HG03175 (cell line): Measurements from ENCODE around the gene STXBP5.
A peak's percentile ranks its signal among the peaks of the same experiment; 100 is the strongest.

Experiments used
- ATAC-seq: cut with Tn5 transposase; IDR thresholded peaks from one replicate; pipeline ENCODE4 v1.9.1; 2021; ENCODE audit warnings: mild to moderate bottlenecking, moderate library complexity; ENCODE audit not compliant: unreplicated experiment

The STXBP5 gene

DNA sequence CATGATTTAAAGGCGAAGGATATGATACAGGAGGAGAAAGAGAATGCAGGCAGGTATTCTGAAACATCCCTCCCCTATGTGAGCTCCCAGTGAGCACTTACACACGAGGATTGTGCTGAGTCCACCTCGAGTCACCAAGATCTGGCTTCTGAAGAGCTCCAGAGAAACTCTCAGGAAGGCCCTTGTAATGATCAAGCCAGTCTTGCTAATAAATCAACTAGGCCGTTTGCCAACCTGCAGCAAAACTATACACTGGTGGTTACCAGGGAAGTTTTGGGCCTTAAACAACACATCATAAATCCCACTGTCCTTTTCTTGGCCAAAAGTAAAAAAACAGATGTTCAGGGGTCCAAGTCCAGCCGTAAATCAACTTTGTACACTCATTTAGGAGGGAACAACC, 79.2 kb downstream of the STXBP5 start:
- ATAC-seq: no peak

DNA sequence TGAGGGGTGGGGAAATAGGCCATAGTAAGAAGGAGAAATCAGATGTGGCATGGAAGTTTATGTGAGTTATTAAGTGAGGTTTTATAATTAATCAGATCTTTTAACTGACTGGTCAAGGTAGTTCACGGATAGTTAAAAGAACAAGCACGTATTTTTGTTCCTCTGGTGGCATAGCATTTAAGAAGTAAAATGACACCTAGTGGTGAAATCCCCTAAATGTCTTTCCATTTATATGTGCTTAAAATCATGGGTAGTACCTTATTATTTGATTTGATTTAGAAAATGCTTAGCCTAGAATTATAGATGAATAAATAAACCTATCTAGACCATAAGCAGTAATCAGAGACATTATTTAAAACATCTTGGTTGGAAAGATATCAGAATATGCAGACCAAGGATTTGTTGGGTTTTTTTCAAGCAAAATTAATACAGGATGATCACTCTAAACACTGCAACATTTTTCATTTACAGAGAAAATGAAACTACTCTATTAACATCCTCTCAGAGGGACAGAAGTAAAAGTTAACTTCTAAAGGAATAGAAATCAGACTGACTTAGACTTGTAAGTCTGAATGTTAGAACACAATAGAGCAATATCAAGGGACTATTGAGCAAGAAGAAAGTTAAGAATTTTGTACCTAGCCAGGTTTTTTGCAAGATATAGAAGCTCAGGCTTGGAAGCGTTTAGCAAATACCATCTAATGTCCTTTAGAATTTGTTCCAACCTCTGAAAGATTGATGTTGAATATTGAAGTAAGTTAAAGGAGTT, 81.1 kb downstream of the STXBP5 start:
- peak; percentile 80 for ATAC-seq

DNA sequence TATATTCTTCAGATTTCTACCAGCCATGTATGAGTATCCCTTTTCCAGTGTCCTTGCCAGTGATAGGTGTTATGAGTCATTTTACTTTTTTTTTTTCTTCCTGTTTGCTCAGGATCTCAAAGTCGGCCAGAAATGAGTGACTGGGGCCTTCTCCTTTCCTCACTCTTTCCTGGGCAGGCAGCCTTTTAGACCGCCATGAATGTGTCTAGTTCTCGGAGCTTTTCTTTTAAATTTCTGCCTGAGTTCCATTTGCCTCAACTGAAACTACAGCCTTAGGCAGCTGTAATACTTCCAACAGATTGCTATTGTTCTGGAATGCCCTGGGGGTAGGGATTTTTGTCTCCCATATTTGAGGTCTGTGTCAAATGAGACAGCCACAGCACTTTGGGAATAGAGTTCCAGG, 83.7 kb downstream of the STXBP5 start:
- no peak for ATAC-seq

DNA sequence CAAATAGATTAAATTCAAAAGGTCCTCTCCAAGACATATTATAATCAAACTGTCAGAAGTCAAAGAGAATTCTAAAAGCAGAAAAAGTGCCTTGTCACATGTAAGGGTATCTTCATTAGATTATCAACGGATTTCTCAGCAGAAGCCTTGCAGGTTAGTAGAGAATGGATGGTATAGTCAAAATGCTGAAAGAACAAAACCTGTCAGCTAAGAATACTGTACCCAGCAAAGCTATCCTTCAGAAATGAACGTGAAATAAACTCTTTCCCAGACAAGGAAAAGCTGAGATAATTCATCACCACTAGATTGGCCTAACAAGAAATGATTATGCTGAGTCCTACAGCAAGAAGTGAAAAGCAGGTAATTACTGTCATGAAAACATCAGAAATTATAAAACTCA, 92.9 kb downstream of the STXBP5 start:
- ATAC-seq: no peak

DNA sequence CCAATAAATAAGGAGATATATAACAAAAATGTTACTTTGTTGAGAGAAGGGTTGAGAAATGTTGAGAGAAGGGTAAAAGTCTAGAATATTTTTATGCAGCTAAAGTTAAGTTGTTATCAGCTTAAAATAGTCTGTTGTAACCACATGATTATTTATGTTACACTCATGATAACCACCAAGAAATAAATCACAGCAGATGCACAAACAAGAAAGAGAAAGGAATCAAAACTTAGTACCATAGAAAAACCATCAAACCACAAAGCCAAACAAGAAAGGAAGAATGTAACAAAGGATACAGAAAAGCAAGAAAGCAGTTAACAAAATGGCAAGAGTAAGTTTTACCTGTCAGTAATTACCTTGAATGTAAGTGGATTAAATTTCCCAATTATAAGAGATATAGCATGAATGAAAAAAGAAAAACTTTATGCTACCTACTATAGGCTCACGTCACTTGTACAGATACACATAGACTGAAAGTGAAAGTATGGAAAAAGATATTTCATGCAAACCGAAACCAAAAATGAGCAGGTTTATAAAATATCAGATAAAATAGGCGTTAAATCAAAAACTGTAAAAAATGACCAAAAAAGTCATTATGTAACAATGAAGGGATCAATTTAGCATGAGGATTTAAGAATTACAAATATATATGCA, 93.6 kb downstream of the STXBP5 start:
- no peak for ATAC-seq

DNA sequence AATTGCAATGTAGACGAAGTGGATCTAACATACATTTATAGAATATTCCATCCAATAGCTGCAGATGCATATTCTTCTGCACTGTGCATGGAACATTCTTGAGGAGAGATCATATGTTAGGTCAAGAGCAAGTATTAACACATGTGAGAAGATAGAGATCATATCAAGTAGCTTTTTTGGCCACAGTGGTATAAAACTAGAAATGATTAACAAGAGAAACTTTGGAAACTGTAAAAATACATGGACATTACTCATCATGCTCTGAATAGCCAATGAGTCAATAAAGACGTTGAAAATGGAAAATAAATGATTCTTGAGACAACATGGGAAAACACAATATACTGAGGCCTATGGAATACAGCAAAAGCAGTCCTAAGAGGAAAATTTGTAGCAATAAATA, 94.2 kb downstream of the STXBP5 start:
- ATAC-seq: no peak

DNA sequence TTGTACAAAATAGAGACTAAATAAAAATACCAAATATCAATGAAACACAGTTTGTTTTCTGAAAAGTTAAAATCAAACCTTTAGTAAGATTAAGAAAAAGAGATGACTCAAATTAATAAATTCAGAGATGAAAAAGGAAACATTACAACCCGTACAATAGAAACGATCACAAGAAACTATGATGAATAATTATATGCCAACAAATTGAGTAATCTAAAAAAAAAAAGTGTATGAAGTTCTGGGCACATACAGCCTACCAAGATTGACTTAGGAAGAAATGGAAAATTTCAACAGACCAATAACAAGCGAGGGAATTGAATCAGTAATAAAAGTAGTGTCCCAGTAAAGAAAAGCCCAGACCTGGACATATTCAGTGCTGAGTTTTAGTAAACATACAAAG, 94.8 kb downstream of the STXBP5 start:
- ATAC-seq: no peak

DNA sequence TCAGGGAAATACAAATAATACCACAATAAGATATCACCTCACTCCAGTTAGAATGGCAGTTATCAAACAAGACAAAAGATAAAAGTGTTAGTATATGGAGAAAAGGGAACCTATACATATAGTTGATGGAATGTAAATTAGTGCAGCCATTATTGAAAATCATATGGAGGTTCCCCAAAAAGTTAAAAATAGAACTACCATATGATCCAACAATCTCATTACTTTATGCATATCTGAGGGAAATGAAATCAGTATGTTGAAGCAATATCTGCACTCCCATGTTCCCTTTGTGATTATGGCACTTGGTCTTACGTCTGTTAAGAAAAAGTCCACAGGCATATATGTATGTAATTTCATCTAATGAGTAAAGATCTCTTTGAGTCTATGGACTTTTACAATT, 96.9 kb downstream of the STXBP5 start:
- no peak for ATAC-seq

DNA sequence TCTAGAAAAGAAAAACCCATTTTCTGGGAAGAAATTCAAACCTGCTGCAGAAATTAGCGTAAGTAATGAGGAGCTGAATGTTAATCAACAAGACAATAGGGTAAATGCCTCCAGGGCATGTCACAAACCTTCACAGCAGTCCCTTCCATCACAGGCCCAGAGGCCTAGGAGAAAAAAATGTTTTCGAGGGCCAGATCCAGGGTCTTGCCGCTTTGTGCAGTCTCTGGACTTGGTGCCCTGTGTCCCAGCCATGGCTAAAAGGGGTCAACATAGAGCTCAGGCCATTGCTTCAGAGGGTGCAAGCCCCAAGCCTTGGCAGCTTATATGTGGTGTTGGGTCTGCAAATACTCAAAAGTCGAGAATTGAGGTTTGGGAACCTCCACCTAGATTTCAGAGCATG, 99.8 kb downstream of the STXBP5 start:
- ATAC-seq: no peak

DNA sequence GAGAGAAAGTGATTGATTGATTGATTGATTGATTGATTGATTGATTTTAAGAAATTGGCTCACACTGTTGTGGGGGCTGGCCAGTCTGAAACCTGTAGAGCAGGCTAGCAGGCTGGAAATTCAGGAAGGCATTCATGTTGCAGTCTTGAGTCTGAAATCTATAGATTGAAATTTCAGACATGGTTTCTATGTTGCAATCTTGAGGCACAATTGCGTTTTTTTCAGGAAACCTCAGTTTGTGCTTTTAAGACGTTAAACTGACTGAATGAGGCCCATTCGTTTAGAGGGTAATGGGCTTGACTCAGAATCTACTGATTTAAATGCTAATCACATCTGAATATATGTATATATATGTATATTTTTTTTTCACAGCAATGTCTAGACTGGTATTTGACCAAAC, 106.3 kb downstream of the STXBP5 start:
- no peak for ATAC-seq

DNA sequence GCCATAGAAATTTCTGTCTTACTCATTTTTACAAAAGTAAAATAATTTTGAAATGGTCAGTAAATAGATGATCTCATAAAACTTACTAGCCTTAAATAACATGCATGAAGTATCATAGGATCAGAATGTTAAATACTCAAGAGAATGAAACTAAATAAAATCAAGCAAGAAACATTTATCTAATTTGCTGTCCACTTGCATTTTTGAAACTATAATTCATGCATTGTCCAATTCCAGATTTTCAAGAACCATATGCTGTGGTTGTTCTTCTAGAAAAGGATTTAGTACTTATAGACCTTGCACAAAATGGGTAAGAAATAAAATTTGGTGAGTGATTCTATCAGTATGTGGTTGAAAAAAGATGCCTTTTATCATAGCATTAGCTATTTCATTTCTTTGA, 107.0 kb downstream of the STXBP5 start:
- no peak for ATAC-seq

DNA sequence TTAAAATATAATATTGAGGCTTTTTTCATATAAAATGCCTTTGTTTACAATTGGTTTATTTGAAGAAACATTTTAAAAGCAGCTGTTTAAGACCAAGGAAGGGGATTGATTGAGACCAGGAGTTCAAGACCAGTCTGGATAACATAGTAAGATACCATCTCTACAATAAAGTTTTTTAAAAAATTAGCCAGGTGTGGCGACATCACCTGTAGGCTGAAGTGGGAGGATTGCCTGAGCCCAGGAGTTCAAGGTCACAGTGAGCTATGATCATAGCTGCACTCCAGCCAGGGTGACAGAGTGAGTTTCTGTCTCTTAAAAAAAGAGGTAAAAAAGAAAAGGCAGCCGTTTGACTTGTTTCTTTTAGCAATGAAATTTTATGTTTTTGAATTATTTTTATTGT, 117.0 kb downstream of the STXBP5 start:
- ATAC-seq: no peak

DNA sequence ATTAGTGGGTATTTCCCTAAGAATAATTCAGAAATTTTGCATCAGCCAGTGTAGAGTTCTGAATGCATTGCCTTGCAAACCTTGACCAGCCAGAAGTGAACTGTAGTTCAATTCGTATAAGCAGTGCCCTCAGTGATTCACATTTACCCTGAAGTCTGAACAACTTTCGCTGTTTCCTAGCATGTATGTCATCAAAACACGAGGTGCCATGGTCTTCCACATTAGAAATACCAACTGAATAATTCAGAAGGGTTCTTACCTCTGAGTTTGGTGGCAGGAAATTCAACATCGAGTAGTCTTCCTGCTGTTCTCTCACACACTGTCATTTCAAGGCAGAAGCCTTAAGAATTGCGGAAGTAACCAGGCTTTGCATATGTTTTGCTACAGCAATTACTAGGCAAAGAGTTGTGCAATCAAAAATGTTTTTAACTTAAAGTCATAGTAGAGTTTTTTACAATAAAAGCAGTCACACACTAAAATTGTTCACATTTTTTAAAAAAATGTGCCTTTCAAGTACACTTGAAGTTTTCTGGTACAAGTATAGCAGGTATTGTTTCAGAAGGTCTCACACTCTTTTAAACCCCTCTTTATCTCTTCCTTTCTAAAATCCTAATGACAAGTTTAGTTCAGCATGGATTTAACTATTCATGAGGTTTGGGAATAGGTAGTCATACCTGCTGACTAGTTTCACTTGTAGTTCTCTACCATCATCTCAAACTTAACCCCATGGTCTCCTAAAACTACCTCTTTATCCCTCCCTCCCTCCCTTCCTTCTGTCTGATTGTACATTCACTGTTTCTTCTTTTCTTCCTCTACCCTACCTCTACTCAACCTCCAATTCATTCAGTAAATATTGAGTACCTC, 118.3 kb downstream of the STXBP5 start:
- ATAC-seq: peak; percentile 99

DNA sequence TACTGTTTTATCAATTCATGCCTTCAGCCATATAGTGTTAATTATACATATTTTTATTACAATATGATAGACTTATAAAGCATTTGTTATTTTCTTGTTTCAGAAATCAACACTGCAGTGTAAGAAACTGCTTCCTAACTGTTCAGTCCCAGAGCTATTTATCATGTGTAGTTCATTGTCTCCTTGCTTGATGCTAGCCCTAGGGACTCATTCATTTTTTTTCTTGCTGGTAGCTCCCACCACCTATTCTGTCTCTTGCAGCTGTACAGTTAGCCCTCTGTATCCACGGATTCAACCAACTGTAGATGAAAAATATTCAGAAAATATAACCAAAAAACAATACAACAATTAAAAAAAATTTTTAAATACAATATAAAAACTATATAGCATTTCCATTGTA, 121.3 kb downstream of the STXBP5 start:
- no peak for ATAC-seq

DNA sequence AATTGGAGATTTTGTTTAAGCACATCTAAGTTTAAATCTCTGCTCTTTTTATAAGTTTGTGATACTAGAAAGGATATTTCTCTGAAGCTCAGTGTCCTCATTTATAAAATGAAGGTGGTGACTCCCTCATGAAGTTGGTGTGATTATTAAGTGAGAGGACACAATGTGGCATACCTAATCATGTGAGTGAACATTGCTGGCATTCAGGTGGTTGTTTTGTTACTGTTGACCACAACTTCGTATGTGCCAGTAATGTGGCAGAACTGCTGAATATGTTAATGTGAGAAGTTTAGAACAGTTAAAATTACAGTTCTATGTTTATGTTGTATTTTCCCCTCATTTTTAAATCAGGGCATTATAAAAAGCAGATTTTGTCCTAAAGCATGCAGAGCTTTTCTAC, 127.2 kb downstream of the STXBP5 start:
- ATAC-seq: no peak

DNA sequence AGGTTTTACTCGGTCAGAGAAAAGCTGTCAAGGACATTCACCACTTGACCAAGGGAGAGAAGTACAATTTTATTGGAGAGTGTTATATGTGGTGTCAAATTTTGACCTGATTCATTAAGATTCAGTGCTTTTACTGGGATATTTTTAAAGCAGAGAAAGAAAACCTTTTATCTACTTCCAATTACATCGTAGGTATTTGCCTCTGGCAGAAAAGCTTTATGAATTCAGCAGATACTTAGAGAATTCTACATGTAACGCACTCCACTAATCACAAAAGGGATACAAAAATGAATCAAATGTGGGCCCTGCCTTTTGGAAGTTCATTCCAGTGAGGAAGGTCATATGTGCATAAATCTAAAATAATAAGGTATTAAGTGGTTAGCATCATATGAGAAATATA, 133.7 kb downstream of the STXBP5 start:
- ATAC-seq: no peak

DNA sequence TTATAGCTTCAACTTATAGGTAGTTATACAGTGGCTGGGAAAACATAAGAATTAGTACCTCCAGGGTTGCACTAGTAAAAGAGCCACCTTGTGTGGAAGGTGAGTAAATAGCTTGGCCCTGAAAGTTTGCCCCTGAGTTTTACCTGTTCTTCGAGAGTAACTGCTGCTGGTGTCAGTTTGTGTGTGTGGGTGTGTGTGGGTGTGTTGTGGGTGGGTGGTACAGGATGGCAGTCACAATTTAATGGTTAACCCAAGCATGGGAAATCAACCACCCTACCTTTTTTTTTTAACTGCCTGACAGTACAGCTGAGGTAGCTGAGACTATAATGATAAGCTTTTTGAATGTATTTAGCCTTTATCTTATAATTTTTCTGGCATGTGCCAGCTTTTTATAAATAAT, 137.3 kb downstream of the STXBP5 start:
- no peak for ATAC-seq

DNA sequence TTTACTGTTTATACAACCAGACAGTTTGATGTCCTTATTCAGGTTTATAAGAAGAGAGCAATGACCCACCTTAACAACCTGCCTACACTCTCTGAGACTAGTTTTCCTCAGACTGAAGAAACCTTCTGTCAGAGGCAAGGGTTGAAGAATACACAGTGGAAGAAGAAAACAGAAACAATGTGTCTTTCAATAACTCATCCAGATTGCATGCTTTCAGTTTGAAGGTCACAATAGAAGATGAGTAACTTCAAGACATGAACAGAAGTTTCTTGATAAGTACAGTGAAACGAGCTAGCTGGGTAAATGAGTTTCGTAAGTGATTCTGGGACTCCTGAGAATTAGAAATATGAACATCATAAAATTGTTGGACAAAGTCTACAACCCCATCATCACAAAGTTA, 141.7 kb downstream of the STXBP5 start:
- no peak for ATAC-seq

DNA sequence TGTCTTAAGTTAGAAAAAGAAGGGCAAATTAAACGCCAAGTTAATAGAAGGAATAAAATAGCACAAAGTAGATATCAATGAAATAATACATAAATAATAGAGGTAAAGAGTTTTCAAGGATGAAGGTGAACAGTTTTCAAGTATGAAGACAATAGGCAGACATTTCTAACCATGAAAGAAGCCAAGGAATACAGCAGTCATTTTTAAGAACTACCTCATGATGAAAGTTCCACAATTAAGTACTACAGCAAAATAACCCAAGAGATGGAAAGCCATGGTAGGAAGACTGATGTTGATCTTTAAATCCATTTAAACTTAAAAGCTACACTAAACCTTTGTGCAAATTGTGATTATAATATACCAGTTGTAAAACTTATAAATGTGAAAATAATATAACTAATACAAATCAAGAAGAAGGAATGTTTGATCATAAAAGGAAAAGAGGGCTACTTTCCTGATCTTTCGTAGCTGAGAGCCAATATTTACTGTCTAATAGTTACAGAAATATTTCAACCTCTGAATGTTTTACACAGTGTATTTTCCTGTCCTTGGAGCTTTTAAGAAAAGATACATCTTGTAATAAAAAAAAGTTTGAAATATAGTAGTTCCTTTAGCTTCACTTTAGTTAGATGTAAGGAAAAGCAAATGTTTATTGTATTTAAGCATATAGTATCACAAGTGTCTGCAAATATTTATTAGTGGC, 143.1 kb downstream of the STXBP5 start:
- no peak for ATAC-seq

DNA sequence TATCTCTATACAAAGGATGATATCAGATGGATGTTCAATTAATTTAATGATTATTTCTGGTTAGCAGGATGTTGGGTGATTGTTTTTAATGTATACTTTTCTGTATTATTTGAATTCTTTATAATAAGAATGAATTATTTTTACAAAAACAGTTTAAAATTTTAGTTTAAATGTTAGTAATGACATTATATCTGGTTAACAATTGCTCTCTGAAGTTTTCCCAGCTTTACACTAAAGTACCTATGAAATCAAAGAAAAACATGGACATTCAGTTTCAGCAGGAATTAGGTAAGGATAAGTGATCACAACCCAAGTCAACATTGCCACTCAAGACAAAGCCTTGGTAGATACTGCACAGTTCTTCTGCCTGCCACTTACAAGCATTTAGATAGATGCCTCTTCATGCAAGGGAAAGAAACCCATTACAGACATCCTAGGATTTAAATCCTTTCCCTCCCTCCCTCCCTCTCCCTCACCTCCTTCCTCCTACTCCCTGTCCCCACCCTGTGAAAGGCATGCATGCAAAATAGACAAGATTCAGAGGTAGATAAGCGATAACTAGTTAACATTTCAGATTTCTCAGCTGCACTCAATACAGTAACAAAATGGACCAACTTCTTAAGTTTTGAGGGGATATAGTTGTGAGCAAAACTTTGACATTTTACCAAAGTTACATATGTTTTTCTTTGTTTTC, 143.8 kb downstream of the STXBP5 start:
- ATAC-seq: no peak
